H1 (cell line): ENCODE data around the gene MAOA. TPM values are rescaled to one million over a fixed set of nuclear protein-coding genes. Genes with fewer than 3 reads are reported as not detected.

Experiments used
- NRF1 ChIP-seq: IDR thresholded peaks from 2 replicates; pipeline ENCODE4 v1.6.1; 2011; ENCODE audit warnings: mild to moderate bottlenecking, low read depth, low read length, improper control_type of control experiment
- polyA plus RNA-seq, 7 experiments: library from polyadenylated mRNA; depleted of rRNA in 3 of 7; stranded (reverse) in 5 of 7; unstranded in 2 of 7; fragments of >200 nt in 5 of 7; fragments of 200-250 nt in 2 of 7; gene quantifications; 1 replicate in 5 of 7; 2 replicates in 1 of 7; 4 replicates in 1 of 7; pipeline versions ENCODE4 v1.2.1 to v1.2.3, GENCODE V29; 2011 to 2013; ENCODE audit warnings: missing spikeins in 2 of 7, mixed read lengths in 2 of 7
- total RNA-seq: library from RNA; stranded (reverse); fragmentation: NEBNext Ultra II Directional; extraction: Animal tissue kit (Norgen Biotek cat#: 25700); gene quantifications from 2 replicates; pipeline ENCODE4 v1.2.1, GENCODE V29; 2021
- TF ChIP-seq, protein P1 (sequence below): fragments of 300-600 bp; sonication (generic); IDR thresholded peaks from 2 replicates; pipeline ENCODE4 v1.7.1; 2012; ENCODE audit warnings: low read length, moderate library complexity, mild to moderate bottlenecking, inconsistent platforms; ENCODE audit not compliant: insufficient replicate concordance

The MAOA gene
- total and polyA plus RNA-seq, 2 of the 8 experiments (the other 6 are each of a cell fraction or from before 2014, with no cell fraction given), result 2.6 to 8.2 TPM

DNA sequence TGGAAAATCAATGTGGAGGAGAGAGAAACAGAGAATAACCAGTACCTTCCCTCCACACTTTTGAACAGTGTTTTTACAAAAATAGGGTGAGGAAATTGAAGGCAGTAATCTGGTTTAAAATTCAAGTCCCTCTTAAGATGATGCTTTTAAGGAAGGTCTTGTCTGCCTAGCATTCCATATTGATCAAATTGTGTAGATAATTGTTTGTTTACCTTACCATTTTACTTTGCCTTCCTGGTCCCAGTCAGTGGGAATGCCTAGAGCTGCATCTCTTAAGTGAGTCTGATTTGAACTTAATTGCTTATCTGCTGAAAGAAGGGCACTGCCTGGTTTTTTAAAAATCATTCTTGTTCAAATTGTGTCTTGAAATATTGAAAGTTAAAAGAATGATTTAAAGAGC, 14.4 kb upstream of the MAOA start (continued):
- TF ChIP-seq, protein P1, sequence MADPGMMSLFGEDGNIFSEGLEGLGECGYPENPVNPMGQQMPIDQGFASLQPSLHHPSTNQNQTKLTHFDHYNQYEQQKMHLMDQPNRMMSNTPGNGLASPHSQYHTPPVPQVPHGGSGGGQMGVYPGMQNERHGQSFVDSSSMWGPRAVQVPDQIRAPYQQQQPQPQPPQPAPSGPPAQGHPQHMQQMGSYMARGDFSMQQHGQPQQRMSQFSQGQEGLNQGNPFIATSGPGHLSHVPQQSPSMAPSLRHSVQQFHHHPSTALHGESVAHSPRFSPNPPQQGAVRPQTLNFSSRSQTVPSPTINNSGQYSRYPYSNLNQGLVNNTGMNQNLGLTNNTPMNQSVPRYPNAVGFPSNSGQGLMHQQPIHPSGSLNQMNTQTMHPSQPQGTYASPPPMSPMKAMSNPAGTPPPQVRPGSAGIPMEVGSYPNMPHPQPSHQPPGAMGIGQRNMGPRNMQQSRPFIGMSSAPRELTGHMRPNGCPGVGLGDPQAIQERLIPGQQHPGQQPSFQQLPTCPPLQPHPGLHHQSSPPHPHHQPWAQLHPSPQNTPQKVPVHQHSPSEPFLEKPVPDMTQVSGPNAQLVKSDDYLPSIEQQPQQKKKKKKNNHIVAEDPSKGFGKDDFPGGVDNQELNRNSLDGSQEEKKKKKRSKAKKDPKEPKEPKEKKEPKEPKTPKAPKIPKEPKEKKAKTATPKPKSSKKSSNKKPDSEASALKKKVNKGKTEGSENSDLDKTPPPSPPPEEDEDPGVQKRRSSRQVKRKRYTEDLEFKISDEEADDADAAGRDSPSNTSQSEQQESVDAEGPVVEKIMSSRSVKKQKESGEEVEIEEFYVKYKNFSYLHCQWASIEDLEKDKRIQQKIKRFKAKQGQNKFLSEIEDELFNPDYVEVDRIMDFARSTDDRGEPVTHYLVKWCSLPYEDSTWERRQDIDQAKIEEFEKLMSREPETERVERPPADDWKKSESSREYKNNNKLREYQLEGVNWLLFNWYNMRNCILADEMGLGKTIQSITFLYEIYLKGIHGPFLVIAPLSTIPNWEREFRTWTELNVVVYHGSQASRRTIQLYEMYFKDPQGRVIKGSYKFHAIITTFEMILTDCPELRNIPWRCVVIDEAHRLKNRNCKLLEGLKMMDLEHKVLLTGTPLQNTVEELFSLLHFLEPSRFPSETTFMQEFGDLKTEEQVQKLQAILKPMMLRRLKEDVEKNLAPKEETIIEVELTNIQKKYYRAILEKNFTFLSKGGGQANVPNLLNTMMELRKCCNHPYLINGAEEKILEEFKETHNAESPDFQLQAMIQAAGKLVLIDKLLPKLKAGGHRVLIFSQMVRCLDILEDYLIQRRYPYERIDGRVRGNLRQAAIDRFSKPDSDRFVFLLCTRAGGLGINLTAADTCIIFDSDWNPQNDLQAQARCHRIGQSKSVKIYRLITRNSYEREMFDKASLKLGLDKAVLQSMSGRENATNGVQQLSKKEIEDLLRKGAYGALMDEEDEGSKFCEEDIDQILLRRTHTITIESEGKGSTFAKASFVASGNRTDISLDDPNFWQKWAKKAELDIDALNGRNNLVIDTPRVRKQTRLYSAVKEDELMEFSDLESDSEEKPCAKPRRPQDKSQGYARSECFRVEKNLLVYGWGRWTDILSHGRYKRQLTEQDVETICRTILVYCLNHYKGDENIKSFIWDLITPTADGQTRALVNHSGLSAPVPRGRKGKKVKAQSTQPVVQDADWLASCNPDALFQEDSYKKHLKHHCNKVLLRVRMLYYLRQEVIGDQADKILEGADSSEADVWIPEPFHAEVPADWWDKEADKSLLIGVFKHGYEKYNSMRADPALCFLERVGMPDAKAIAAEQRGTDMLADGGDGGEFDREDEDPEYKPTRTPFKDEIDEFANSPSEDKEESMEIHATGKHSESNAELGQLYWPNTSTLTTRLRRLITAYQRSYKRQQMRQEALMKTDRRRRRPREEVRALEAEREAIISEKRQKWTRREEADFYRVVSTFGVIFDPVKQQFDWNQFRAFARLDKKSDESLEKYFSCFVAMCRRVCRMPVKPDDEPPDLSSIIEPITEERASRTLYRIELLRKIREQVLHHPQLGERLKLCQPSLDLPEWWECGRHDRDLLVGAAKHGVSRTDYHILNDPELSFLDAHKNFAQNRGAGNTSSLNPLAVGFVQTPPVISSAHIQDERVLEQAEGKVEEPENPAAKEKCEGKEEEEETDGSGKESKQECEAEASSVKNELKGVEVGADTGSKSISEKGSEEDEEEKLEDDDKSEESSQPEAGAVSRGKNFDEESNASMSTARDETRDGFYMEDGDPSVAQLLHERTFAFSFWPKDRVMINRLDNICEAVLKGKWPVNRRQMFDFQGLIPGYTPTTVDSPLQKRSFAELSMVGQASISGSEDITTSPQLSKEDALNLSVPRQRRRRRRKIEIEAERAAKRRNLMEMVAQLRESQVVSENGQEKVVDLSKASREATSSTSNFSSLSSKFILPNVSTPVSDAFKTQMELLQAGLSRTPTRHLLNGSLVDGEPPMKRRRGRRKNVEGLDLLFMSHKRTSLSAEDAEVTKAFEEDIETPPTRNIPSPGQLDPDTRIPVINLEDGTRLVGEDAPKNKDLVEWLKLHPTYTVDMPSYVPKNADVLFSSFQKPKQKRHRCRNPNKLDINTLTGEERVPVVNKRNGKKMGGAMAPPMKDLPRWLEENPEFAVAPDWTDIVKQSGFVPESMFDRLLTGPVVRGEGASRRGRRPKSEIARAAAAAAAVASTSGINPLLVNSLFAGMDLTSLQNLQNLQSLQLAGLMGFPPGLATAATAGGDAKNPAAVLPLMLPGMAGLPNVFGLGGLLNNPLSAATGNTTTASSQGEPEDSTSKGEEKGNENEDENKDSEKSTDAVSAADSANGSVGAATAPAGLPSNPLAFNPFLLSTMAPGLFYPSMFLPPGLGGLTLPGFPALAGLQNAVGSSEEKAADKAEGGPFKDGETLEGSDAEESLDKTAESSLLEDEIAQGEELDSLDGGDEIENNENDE, result no peak
- TF ChIP-seq NRF1, result no peak
